Activated CD4-positive, alpha-beta T cell treated with anti-CD3 and anti-CD28 coated beads for 36 hours (primary cell): ENCODE measurements around the gene ARHGEF18. TPM values are rescaled to one million over a fixed set of nuclear protein-coding genes. Genes with fewer than 3 reads are reported as not detected.

ENCODE experiments used
- total RNA-seq, 2 experiments: library from RNA; stranded (reverse); gene quantifications; one replicate each; pipeline ENCODE4 v1.2.3, GENCODE V29; 2021

Gene ARHGEF18
- total RNA-seq, 2 experiments from 2014 or later, result 36.6 to 39.3 TPM

Other genes with a start within 250 kb of the ARHGEF18 start
- 1 to 10 TPM; 3.5 to 4.2 TPM for gene INSR, start 54.5 kb upstream of the ARHGEF18 start, total RNA-seq
- gene PEX11G, start 140.1 kb downstream of the ARHGEF18 start, total RNA-seq, result 1 to 10 TPM in 1 of 2 experiments, under 1 TPM in 1; 0.51 to 1.1 TPM
- gene ZNF358, start 167.2 kb downstream of the ARHGEF18 start, total RNA-seq, result 1 to 10 TPM; 5.1 to 8.5 TPM
- 1 to 10 TPM; 6.7 to 7.7 TPM for gene MCOLN1, start 173.7 kb downstream of the ARHGEF18 start, total RNA-seq
- gene PNPLA6, start 186.8 kb downstream of the ARHGEF18 start, total RNA-seq, result 100 to 1,000 TPM in 1 of 2 experiments, 10 to 100 TPM in 1; 82.2 to 108 TPM
- under 1 TPM; 0.50 to 0.58 TPM for gene CAMSAP3, start 246.9 kb downstream of the ARHGEF18 start, total RNA-seq